ENCODE results near the gene CTRB2. TPM values are rescaled to one million over a fixed set of nuclear protein-coding genes. Genes with fewer than 3 reads are reported as not detected.

Gene CTRB2
- total RNA-seq, 1 donor from 2014 or later, result not detected

DNA sequence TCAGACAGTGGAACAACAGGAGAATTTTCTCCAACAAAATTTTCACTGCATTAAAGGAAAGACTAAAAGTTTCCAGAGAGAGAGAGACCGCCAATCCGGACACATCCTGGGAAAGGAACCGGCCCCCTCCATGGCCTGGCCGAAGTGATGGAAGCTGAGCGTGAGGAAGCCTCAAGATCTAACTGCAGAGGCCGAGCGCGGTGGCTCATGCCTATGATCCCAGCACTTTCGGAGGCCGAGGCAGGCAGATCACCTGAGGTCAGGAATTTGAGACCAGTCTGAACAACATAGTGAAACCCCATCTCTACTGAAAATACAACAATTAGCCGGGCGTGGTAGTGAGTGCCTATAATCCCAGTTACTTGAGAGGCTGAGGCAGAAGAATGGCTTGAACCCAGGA is 3.9 kb downstream of the CTRB2 start:
- H3K36me3 Mint-ChIP-seq (ENCODE audit: low read depth, unreplicated experiment), result no peaks in the 10 kb centered on the region
- H3K4me3 Mint-ChIP-seq (ENCODE audit: unreplicated experiment), result no peak overlapping the region
- H3K27ac Mint-ChIP-seq (ENCODE audit: unreplicated experiment), result no peak overlapping the region
- TF ChIP-seq, protein P1, sequence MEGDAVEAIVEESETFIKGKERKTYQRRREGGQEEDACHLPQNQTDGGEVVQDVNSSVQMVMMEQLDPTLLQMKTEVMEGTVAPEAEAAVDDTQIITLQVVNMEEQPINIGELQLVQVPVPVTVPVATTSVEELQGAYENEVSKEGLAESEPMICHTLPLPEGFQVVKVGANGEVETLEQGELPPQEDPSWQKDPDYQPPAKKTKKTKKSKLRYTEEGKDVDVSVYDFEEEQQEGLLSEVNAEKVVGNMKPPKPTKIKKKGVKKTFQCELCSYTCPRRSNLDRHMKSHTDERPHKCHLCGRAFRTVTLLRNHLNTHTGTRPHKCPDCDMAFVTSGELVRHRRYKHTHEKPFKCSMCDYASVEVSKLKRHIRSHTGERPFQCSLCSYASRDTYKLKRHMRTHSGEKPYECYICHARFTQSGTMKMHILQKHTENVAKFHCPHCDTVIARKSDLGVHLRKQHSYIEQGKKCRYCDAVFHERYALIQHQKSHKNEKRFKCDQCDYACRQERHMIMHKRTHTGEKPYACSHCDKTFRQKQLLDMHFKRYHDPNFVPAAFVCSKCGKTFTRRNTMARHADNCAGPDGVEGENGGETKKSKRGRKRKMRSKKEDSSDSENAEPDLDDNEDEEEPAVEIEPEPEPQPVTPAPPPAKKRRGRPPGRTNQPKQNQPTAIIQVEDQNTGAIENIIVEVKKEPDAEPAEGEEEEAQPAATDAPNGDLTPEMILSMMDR (IDR thresholded peaks at IDR 0.05; ENCODE audit: unreplicated experiment), result no peak
- H3K9me3 Mint-ChIP-seq (ENCODE audit: unreplicated experiment), result no peaks in the 10 kb centered on the region
- no peaks in the 10 kb centered on the region for H3K4me1 Mint-ChIP-seq (ENCODE audit: unreplicated experiment)
- H3K27me3 Mint-ChIP-seq (ENCODE audit: unreplicated experiment), result peaks cover 9% of the 10 kb centered on the region
- DNase-seq (ENCODE audit: low spot score), result no peak

DNA sequence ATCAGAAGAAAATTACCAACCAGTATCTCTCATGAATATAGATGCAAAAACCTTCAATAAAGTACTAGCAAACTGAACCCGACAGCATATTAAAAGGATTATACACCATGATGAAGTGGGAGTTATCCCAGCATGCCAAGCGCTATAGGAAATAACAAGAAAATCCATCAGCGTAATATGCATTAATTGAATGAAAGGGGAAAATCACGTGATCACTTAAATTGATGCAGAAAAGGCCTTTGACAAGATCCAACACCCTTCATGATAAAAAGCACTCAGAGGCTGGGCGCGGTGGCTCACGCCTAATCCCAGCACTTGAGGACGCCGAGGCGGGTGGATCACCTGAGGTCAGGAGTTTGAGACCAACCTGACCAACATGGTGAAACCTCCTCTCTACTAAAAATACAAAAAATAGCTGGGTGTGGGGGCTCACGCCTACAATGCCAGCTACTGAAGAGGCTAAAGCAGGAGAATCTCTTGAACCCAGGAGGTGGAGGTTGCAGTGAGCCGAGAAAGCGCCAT is 4.8 kb downstream of the CTRB2 start:
- DNase-seq (ENCODE audit: low spot score), result no peak
- no peaks in the 10 kb centered on the region for H3K9me3 Mint-ChIP-seq (ENCODE audit: unreplicated experiment)
- no peak overlapping the region for H3K27ac Mint-ChIP-seq (ENCODE audit: unreplicated experiment)
- H3K27me3 Mint-ChIP-seq (ENCODE audit: unreplicated experiment), result peaks cover 4% of the 10 kb centered on the region
- H3K36me3 Mint-ChIP-seq (ENCODE audit: low read depth, unreplicated experiment), result no peaks in the 10 kb centered on the region
- TF ChIP-seq, protein P1 (IDR thresholded peaks at IDR 0.05; ENCODE audit: unreplicated experiment), result no peak
- no peak overlapping the region for H3K4me3 Mint-ChIP-seq (ENCODE audit: unreplicated experiment)
- no peaks in the 10 kb centered on the region for H3K4me1 Mint-ChIP-seq (ENCODE audit: unreplicated experiment)

DNA sequence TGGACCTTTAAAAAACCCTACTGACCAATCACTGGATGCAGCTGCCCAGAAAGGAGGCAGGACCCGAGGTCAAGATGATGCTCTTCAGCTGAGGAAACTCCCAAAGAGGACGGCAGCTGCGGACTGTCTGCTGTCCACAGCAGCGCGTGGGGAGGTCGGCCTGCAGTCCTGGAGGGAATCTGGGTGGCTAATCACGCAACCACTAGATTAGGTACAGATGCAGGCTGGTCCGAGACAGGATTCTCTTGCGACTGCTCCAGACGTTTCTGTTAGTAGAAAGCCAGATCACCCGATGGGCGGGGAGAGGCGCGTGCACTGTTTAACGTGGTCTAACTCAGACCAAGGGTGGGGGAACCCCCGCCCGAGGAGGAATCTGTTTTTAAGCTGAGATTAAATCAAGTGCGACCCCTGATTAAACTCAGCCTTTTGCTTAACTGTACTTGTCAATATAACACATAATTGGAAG is 8.8 kb downstream of the CTRB2 start:
- H3K4me3 Mint-ChIP-seq (ENCODE audit: unreplicated experiment), result no peak overlapping the region

DNA sequence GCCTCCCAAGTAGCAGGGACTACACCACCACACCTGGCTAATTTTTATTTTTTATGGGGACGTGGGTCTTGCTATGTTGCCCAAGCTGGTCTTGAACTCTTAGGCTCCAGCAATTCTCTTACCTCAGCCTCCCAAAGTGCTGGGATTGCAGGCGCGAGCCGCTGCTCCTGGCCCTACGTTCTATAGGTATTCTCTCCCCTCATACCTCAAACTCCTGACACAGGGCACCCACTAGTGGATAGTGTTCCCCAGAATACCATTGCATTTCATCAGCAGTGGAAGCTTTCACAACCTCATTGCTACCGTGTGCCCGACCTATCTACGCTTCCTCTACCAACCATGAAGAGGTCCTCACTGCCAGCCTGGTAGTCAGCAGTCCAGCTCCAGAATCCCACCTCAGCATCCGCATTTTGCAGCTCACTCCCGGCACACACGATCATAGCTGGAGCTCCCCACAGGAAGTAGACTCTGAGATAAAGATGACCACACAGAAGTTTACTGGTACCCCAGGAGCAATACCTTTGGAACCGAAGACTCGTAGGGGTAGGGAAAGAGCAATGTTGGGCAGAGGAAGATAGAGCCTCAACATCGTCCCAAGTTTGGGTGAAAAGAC is 9.3 kb downstream of the CTRB2 start:
- TF ChIP-seq, protein P1 (IDR thresholded peaks at IDR 0.05; ENCODE audit: unreplicated experiment), result no peak
- no peak overlapping the region for H3K27ac Mint-ChIP-seq (ENCODE audit: unreplicated experiment)
- H3K9me3 Mint-ChIP-seq (ENCODE audit: unreplicated experiment), result no peaks in the 10 kb centered on the region

More for the DNA sequence above, 8.8 kb downstream of the CTRB2 start:
- no peak for DNase-seq (ENCODE audit: low spot score)
- no peak overlapping the region for H3K27ac Mint-ChIP-seq (ENCODE audit: unreplicated experiment)
- no peaks in the 10 kb centered on the region for H3K36me3 Mint-ChIP-seq (ENCODE audit: low read depth, unreplicated experiment)
- no peaks in the 10 kb centered on the region for H3K9me3 Mint-ChIP-seq (ENCODE audit: unreplicated experiment)
- peaks cover 3% of the 10 kb centered on the region for H3K27me3 Mint-ChIP-seq (ENCODE audit: unreplicated experiment)
- no peaks in the 10 kb centered on the region for H3K4me1 Mint-ChIP-seq (ENCODE audit: unreplicated experiment)
- TF ChIP-seq, protein P1 (IDR thresholded peaks at IDR 0.05; ENCODE audit: unreplicated experiment), result no peak

DNA sequence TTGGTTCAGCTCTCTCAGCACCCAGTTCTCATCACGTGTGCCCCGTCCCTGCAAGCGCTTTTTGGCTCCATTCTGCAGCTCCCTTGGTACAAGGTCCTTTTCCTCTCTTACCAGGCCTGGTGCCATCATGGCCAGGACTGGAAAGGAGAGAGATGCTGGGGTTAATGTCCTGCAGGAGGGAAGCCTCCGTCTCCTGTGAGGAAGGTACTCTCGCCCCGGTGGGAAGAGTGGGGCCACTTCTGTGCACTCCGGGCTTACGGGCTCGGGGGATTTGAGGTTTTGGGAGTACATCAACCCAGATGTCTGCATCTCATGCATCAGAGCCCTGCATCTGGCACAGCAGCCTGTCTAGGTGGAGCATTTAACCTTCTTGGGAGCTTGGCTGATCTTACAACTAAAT is 10.1 kb downstream of the CTRB2 start:
- TF ChIP-seq, protein P1 (IDR thresholded peaks at IDR 0.05; ENCODE audit: unreplicated experiment), result no peak
- DNase-seq (ENCODE audit: low spot score), result no peak
- no peak overlapping the region for H3K27ac Mint-ChIP-seq (ENCODE audit: unreplicated experiment)
- no peak overlapping the region for H3K4me3 Mint-ChIP-seq (ENCODE audit: unreplicated experiment)
- H3K4me1 Mint-ChIP-seq (ENCODE audit: unreplicated experiment), result no peaks in the 10 kb centered on the region
- H3K27me3 Mint-ChIP-seq (ENCODE audit: unreplicated experiment), result no peaks in the 10 kb centered on the region
- H3K36me3 Mint-ChIP-seq (ENCODE audit: low read depth, unreplicated experiment), result no peaks in the 10 kb centered on the region
- H3K9me3 Mint-ChIP-seq (ENCODE audit: unreplicated experiment), result no peaks in the 10 kb centered on the region

More for the DNA sequence above, 9.3 kb downstream of the CTRB2 start:
- Mint-ChIP-seq H3K4me3 (ENCODE audit: unreplicated experiment) (no peak overlapping the region), H3K27me3 (ENCODE audit: unreplicated experiment) (no peaks in the 10 kb centered on the region), H3K4me1 (ENCODE audit: unreplicated experiment) (no peaks in the 10 kb centered on the region), H3K36me3 (ENCODE audit: low read depth, unreplicated experiment) (no peaks in the 10 kb centered on the region)
- DNase-seq (ENCODE audit: low spot score), result no peak
